ENCODE results near the gene DIS3L2.

Gene DIS3L2

DNA sequence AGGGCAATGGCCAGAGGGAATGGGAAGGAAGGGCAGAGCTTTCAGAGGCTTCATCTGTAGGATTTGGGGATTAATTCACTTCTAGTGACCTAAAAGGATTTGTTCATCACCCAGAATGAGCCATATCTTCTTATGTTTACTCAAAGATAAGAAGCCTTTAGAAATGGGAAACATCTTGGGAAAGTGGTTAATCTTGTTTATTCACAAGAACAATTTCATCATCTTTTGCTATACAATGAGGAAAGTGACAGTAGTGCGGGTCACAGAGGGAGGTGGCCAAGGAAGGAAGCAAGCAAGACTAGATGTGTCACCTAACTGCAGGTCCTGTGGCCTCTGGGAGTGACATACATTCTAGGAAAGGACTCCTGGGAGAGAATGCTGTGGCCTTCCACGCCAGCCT lies 276.6 kb downstream of the DIS3L2 start:
- DNase-seq, result no peak

DNA sequence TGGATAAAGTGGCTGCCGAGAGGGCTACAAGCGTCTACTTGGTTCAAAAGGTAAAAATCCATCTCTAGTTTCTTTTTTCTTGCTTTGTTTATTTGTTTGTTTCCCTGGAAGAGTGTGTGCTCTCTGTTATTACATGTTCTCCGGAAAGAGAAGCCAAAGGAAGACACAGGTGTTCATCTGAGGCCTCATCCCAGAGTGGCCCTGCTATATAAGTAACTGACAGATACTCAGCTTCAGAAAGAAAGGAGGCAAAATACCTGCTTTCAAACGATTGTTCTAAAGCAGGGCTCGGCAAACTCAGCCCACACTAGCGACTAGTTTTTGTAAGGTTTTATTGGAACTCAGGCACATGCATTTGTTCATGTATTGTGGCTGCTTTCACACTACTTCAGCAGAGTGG lies 277.1 kb downstream of the DIS3L2 start:
- DNase-seq, result no peak

DNA sequence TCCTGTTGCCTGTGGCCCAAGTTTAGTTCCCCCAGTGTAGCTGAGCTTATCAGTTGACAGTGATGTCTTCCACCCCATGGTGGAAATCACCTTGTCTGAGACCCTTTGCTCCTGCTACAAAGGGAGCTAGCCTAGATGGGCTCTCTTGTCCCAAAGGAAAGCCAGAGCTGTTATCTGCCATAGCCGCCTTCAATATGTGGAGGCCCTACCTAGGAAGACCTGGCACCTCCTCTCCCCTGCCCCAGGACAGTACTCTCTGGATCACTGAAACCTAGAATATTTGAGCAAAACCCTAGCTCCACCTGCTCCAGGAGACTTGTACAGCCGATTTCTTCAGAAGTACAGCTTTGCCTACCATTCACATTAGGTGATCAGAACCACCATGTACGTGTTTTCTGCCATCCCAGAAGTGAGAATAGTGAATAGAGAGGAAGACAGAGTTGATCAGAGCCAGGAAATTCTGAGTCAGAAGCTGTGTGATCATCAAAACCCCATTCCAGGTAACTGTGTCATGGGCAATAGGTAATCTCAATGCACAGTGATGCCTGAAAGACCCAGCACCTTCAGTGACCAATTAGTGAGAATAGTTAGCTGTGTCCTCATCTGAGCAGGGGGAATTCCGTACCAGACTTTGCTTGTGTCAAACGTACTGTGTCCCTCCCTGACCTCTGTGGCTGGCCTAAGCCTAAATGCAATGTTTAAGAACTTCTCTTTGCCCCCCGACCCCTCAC lies 278.6 kb downstream of the DIS3L2 start:
- peak; percentile 0 to 16 for DNase-seq

DNA sequence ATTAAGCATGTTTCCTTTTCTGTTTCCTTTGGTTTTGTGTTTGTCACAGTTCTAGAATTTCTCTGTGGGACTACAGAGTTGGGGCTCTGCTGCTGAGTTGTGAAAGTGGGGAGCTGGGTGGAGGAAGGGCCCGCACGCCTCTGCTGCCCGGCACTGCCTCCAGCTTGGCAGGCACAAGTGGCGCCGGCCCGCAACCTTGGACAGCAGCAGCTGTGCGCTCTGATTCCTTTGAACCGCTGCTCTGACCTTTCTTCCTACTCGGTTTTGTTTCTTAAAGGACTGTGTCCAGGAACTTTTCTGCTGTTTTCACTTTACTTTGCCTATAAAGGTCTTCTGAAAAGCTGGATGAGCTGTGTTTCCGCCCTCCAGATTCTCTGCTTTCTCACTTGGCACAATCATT lies 279.4 kb downstream of the DIS3L2 start:
- no peak for DNase-seq

DNA sequence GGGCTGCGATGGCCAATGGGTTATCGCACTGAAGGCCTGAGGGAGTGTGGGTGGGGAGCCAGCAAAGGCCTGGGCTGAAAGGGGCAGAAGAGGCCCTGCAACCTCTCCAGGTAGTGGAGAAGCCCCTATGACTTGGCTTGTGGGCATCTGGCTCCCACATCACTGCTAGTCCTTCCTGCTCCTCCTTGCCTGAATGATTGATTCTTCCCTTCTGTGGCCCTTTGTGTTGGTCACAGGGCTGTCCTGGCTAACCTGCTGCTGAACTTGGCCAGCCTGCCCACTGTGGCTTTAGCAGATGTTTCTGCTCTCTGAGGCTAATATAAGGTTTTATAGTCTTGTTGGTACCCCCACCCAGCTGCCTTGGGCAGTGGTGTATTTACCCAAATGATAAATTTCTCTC lies 280.8 kb downstream of the DIS3L2 start:
- no peak for DNase-seq

DNA sequence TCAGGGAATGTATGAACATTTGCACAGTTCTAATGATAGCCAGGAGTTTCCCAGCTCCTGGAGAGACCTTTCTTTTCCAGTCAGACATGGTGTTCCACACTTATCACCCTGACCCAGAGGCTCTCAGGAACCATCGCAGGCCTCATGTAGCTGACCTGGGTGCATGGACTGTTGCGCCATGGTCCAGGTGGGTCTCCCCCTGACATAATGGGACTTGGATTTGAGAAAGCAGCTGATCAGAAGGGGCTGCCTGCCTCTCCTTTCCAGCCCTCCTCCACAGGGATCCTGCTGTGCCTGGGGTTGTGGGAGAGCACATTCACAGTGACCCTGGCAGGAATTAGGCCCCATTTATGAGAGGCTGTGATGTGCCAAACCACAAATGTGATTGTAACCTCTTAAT lies 283.6 kb downstream of the DIS3L2 start:
- DNase-seq, result no peak

DNA sequence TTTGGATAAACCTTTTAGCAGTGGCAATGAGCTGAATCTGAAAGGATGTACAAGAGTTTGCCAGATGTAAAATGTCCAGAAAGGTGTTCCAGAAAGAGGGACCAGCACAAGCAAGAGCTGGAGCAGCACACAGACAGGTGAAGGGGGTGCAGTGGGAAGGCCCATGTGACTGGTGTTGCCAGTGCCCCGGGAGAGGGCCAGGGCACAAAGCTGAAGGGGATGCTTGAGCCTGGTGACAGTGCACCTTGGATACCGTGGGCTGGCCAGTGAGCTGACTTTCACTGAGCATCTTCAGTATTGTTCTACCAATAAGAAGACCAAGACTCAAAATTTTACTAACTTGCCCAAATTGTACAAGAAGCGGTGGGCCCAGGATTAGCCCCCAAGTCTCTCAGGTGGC lies 284.7 kb downstream of the DIS3L2 start:
- DNase-seq, result no peak

DNA sequence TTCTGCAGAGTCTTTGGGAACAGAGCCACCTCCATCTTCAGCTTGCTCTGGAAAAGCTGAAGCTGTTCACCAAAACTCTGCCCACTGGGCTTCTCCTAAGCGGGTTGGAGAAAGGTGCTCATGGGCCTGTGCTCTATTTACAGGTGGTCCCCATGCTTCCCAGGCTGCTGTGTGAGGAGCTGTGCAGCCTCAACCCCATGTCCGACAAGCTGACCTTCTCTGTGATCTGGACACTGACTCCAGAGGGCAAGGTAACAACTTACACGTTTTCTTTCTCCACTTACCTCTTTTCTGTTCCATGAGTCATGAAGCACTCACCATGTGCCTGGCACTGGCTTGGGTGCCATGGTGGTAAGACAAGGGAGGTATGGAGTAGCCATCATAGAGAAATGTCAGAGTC lies 287.6 kb downstream of the DIS3L2 start:
- no peak for DNase-seq

DNA sequence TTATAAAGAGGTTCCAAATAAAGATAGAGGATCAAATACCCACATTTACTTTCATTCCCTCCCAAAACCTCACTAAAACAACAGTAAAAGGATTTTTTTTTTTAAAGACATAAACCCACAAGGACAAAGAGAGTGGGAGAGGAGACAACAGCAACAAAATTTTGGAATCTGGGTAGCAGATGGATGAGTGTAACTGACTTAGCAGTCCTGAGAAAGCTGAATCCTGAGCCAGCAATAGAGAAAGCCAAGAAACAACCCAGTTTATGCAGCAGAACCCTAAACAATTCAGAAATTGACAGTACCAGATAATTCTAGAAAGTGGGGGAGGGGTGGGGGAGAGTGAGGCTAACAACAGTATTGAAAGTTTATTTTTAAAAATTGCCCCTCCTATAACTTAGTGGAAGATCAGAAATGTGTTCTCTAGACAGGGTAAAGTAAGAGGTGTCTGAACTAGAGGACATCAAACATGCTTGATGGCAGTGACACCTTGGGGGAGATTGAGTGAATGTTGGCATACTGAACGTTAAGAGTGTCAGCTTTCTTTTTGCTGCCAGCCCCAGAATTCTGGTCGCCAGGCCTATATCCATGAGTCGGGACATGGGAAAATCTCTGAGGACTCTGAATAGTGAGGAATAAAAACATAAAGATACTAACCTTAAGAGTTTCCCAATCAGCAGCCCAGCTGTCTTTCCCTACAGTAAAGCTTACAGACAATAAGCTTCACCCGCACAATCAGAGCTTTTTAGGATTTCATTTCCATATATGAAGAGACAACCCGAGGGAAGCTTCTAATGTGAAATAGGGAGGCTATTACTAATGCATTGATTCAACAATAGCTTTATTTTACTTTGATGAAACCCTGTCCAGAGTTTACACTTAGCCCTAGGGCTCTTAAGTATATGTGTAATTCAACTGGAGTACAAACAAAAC lies 289.0 kb downstream of the DIS3L2 start:
- DNase-seq, result no peak

DNA sequence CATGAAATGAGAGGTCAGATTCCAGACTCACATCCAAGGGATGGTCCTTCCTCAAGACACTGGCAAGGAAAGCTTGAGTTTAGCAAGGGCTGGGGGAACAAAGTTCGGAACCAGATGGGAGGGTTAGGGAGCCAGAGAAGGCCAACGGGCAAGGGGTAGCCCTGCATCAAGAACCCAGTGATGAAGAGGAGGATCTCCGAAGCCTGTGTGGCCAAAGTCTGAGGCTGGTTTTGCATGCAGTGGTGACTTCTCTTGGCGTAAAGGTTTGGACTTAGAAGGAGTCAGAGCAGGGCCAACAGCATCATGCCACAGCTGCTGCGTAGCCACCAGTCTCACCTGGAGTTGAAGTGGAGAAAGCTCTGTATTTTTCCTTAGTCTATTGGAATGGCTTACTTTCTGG lies 293.5 kb downstream of the DIS3L2 start:
- no peak for DNase-seq

DNA sequence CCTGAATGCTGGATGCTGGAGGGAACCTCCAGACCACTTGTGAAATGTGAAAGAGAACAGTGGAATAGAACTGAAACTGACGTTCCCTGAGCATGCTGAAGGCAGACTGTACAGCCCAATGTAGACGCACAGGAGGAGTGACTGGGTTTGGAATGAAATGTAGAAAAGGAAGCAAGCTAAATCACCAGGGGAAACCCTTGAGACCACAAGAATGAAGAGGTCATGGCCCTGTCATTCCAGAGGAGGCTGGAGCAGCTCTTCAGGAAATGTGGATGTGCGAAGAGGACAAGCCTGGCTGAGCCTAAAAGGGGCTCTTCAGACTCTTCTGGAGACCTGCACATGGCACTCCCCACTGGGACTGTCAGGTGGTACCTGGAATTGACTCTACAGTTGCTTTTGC lies 298.6 kb downstream of the DIS3L2 start:
- no peak for DNase-seq

DNA sequence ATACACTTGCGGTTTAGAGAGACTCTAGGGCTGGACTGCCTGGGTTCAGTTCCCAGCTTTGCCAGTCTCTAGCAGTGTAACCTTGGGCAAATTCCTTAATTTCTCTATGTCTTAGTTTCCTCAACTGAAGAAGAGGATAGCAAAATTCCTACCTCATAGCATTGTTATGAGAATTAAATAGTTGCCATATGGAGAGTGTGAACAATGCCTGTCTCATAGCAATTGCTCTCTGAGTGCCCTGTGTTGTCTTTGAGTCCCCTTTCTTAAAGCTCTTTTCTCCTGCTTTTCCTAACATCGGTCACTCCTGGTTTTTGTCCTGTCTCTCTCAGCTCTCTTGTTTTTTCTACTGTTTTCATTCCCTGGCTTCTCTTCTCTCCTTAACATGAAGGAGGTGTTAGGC lies 300.3 kb downstream of the DIS3L2 start:
- DNase-seq, result no peak

DNA sequence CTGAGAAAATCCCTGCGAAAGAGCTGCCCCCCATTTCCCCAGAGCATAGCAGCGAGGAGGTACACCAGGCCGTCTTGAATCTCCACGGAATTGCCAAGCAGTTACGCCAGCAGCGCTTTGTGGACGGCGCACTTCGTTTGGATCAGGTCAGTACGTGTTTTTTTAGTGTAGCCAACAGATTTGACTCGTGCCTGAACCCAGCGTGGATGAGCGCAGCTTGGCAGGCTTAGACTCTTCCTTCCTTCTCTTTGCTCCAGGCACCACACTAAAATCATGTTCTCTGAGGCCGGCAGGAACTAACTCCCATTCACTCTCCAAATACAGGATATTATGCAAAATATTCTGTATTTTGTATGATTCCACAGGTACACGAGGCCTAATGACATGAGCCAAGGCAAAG lies 301.8 kb downstream of the DIS3L2 start:
- no peak for DNase-seq

DNA sequence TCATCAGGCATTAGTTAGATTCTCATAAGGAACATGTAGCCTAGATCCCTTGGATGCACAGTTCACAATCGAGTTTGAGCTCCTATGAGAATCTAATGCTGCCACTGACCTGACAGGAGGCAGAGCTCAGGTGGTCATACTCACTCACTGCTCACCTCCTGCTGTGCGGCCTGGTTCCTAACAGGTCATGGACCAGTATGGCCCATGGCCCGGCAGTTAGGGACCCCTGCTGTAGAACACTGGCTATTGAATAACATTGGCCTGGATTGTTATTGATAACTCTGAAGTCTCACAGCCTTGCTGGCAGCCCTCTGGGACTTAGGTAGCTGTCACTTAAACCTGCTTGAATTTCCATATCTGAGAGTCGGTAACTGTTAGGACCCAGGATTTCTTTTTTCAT lies 302.6 kb downstream of the DIS3L2 start:
- DNase-seq, result no peak

DNA sequence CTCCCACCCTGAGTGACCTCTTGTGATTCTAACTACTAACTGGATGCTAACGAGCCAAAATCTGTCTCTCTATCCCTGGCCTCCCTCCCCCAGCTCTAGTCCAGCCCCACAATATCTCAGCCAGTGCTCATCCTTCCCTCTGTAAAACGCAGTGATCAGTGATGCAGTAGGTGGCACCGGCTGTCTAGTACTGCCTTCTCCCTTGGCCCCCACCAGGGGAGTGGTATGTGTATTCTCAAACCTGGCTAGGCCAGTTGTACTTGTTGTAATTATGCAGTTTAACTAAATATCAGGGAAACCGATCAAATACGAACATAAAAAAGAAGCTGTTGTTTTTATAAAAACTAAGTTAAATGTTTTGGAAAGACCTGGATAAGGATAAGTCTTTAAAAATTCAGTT lies 303.8 kb downstream of the DIS3L2 start:
- no peak for DNase-seq

DNA sequence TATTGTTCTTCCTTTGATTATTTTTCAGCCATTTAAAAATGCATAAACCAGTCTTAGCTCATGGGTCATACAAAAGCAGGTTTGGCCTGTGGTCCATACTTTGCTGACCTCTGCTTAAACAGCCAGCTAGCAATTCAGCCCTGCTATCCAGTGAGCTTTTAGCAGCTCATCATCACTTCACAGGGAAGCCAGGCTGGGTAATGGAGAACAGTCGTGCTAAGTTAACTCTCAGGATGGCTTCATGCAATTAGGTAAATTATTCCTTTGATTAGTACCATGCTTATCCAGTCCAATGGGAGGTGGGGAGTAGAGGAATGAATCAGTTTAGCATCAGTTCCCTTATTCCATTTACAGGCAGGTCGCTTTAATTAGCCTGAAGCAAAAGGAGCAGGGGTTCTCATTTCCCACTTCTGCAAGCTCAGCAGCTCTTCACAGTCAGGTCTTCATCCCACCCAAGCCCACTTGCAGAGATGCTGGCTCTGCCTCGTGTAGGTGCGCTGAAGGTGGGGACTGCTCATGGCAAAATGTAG lies 307.2 kb downstream of the DIS3L2 start:
- no peak for DNase-seq

DNA sequence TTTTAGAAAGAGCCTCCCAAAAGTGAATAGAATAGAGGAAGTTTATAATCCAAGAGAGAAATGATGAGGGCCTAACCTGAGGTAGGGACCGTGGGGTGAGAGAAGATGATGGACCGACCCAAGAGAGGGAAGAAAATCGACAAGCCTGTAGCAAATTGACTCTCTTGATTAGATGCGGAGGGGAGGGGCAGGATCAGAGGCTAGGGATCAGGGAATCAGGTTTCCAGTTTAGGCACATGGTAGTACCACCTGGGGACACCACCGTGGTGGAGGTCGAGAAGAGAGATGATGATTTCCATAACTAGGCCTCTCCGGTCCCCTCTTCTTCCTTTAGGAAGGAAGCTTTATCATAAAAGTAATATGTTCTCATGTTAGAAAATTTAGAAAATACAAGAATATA lies 308.4 kb downstream of the DIS3L2 start:
- DNase-seq, result no peak

DNA sequence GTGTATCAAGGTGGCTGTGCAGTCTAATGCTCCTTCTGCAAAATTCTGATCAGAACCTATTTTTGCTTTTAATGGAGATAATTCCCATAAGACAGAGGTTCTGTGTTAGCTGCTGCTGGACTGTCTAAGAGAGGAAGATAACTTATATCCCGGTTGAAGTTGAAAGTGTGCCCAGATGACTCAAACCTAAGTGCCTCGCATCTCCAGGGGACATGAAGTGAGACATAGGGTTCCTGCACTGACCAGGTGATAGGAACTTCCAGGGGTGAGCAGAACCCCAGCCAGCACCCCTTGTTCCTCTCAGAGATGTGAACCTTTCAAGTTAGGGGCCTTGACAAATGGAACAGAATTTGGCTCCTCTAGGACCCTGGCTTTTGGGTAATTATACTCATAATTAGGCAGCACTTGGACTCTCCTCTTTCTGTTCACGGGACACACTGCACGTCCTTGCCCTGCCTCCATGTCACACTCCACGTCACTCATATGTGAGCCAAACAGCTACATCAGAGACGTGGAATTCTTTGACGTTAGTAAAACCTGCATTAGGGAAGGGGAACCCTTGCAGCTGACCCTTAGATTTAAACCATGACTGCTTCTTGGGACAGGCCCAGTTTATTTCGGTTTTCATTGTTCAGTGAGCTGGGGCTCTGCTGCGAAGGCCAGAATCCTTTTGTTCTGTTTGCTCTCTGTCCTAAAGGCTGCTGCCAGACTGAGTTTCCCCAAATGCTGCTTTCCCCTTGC lies 312.6 kb downstream of the DIS3L2 start:
- no peak for DNase-seq

DNA sequence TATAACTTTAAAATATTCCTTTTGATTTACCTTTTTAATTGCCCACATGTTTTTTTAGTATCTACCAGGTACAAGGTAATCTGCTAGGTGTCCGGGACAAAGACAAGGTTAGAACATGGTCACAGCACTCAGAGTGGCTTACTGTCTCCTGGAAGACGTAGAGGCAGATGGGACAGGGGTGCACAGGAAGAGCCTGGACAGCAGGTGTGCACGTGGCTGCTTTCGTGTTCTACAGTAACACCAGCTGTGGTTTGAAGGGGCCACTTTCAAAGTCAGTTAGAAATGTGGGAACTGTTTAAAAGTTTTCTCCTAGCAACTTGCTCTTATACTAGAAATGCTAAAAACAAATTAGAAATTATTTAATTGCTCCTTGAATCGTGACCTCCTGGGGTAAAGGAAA lies 314.2 kb downstream of the DIS3L2 start:
- DNase-seq, result no peak

DNA sequence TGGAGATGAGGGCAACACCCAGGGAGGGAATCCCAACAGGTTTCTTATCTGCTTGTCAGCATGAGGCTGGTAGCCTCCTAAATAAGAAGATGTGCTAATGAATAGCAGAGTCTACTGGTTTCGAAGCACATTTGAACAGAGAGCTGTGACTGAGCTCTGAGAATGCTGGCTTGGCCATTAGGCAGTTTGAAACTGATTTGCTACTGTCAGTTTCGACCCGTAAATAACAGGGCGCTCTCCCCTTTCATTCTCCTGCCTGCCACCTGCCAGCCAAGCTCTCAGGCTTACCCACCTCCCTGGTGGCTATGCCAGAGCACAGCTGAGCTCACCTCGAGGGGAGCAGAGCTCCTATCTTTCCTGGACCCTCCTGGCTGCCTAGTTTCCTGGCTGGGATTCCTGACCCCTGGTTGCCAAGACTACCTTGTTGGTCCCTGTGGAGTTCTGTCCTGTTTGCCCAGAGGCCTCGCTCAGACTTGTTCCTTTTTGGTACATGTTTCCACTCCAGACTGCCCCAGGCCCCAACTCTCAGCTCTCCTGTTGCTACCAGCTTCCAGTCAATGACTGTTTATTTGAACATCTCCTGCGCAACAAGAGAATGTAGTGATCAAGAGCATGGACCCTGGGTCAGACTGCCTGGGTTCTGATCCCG lies 314.7 kb downstream of the DIS3L2 start:
- no peak for DNase-seq

DNA sequence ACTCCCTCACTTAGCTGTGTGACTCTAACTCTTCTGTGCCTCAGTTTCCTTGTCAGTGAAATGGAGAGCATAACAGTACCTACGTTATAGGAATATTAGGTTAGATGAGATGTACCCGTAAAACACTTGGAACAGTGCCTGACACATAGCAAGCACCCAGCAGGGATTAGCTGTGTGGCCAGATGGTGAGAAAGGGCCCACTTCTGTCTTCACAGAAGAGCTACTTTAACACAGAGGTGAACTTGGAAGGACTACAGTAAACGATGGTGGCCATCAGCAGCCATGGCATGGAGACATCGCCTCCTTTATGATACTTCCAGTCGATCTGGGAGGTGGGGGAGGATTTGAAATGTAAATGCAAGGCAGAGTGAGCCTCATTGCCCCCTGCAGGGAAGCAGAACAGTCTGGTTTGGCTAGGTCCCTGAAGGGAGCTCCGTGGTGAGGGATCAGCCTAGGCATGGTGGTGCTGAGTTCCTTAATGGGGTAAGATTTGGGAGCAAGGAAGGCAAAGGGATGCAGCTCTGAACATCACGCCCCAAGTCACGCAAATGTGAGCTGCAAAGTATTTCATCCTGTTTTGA lies 315.3 kb downstream of the DIS3L2 start:
- no peak for DNase-seq

DNA sequence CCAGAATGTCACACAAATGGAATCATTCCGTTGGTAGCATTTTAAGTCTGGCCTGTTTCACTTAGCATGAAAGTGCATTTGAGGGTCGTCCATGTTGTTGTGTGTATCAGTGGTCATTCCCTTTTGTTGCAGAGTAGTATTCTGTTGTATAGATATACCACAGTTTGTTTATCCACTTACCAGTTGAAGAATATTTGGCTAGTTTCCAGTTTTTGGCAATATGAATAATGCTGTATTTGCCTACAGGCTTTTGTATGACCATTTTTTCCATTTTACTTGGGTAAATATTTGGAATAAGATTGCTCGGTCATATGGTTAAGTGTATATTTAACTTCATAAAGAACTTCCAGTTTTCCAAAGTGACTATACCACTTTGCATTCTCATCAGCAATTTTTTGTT lies 317.0 kb downstream of the DIS3L2 start:
- no peak for DNase-seq

DNA sequence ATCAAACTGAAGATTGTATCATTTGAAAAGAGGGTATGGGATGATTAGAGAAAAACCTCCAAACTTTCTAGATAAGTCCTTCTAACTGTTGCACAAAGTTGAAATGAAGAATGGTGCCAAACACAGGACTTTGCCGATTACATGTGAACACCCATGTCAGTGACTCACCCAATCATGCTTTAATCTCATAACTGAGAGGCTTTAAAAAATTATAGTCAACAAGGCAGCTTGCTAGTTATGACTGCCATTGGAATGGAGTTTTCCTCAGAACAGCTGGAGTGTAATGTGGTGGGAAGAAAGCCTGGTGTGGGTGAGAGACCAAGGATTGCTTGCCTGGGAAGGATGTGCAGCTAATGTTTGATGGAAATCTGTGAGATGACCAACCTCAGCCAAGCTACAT lies 318.8 kb downstream of the DIS3L2 start:
- DNase-seq, result no peak

Measured in stimulated activated CD4-positive, alpha-beta T cell treated with anti-CD3 and anti-CD28 coated beads, Interleukin-2, amount 100 ng/mL, for 48 hours (primary cell).